ENCODE measurements around the gene OXCT2. TPM values are rescaled to one million over a fixed set of nuclear protein-coding genes. Genes with fewer than 3 reads are reported as not detected.

The OXCT2 gene
- total RNA-seq, 1 donor from 2014 or later = 0.36 TPM

DNA sequence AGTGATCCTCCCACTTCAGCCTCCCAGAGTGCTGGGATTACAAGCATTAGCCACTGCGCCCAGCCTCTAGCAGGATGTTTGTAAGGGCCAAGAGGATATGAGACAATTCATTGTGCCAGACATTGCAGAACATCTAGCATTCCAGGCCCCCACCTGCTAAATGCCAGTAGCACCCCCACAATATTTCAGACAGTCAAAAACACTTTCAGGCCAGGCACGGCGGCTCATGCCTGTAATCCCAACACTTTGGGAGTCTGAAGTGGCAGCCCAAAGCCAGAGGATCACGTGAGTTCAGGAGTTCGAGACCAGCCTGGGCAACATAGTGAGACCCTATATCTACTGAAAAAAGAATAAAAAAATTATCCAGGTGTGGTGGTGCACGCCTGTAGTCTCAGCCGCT is 19.6 kb downstream of the OXCT2 start:
- TF ChIP-seq CTCF (IDR thresholded peaks at IDR 0.05; ENCODE audit: insufficient read depth, low read depth, low read length) (no peak), EZH2 (IDR thresholded peaks at IDR 0.05; ENCODE audit: insufficient read depth, low read length) (no peak)
- Histone ChIP-seq H3K4me1 (ENCODE audit: insufficient read depth, low read length) (no peaks in the 10 kb centered on the region), H3K36me3 (ENCODE audit: insufficient read depth, low read length) (peaks cover 49% of the 10 kb centered on the region), H3K9me3 (ENCODE audit: insufficient read depth, low read depth, low read length) (no peaks in the 10 kb centered on the region), H3K79me2 (ENCODE audit: insufficient read depth, low read length) (no peaks in the 10 kb centered on the region), H3K9ac (ENCODE audit: low read length) (no peak overlapping the region), H2AFZ (ENCODE audit: low read depth, low read length) (no peak overlapping the region), H4K20me1 (ENCODE audit: insufficient read depth, low read length) (peaks cover 11% of the 10 kb centered on the region), H3K4me2 (ENCODE audit: low read length) (no peak overlapping the region), H3K4me3 (ENCODE audit: insufficient read depth, low read depth, low read length) (no peak overlapping the region), H3K27ac (ENCODE audit: low read depth, low read length) (no peak overlapping the region), H3K27me3 (ENCODE audit: insufficient read depth, low read length) (no peaks in the 10 kb centered on the region)
- H3K27ac Mint-ChIP-seq (ENCODE audit: unreplicated experiment) = no peak overlapping the region
- FAIRE-seq (no peak), DNase-seq (ENCODE audit: low read depth) (no peak)
- no peaks in the 10 kb centered on the region for H3K9me3 Mint-ChIP-seq (ENCODE audit: unreplicated experiment)
- peaks cover 30% of the 10 kb centered on the region for H3K36me3 Mint-ChIP-seq (ENCODE audit: low read depth, unreplicated experiment)
- no peak overlapping the region for H3K4me3 Mint-ChIP-seq (ENCODE audit: unreplicated experiment)
- H3K4me1 Mint-ChIP-seq (ENCODE audit: low read depth, unreplicated experiment) = no peaks in the 10 kb centered on the region
- no peaks in the 10 kb centered on the region for H3K27me3 Mint-ChIP-seq (ENCODE audit: low read depth, unreplicated experiment)

- Histone ChIP-seq H4K20me1 (ENCODE audit: insufficient read depth, low read length) (peaks cover 7% of the 10 kb centered on the region), H3K4me1 (ENCODE audit: insufficient read depth, low read length) (no peaks in the 10 kb centered on the region), H3K4me2 (ENCODE audit: low read length) (no peak overlapping the region), H2AFZ (ENCODE audit: low read depth, low read length) (no peak overlapping the region), H3K79me2 (ENCODE audit: insufficient read depth, low read length) (peaks cover 7% of the 10 kb centered on the region), H3K27ac (ENCODE audit: low read depth, low read length) (no peak overlapping the region), H3K4me3 (ENCODE audit: insufficient read depth, low read depth, low read length) (no peak overlapping the region), H3K36me3 (ENCODE audit: insufficient read depth, low read length) (peaks cover 56% of the 10 kb centered on the region), H3K27me3 (ENCODE audit: insufficient read depth, low read length) (no peaks in the 10 kb centered on the region), H3K9ac (ENCODE audit: low read length) (no peak overlapping the region), H3K9me3 (ENCODE audit: insufficient read depth, low read depth, low read length) (no peaks in the 10 kb centered on the region)
- no peaks in the 10 kb centered on the region for H3K9me3 Mint-ChIP-seq (ENCODE audit: unreplicated experiment)
- no peaks in the 10 kb centered on the region for H3K27me3 Mint-ChIP-seq (ENCODE audit: low read depth, unreplicated experiment)
- no peak overlapping the region for H3K4me3 Mint-ChIP-seq (ENCODE audit: unreplicated experiment)
- no peak overlapping the region for H3K27ac Mint-ChIP-seq (ENCODE audit: unreplicated experiment)
- peaks cover 2% of the 10 kb centered on the region for H3K4me1 Mint-ChIP-seq (ENCODE audit: low read depth, unreplicated experiment)
- FAIRE-seq = no peak
- TF ChIP-seq EZH2 (IDR thresholded peaks at IDR 0.05; ENCODE audit: insufficient read depth, low read length) (no peak), CTCF (IDR thresholded peaks at IDR 0.05; ENCODE audit: insufficient read depth, low read depth, low read length) (no peak)
- peaks cover 19% of the 10 kb centered on the region for H3K36me3 Mint-ChIP-seq (ENCODE audit: low read depth, unreplicated experiment)
- no peak for DNase-seq (ENCODE audit: low read depth)
Measured at GRCh38 chr1:39745016-39745670, 26.0 kb downstream of the OXCT2 start.

All from astrocyte (in vitro differentiated cells and primary cell).